Skeletal muscle tissue (tissue), 4 donors: ENCODE results near the gene UROC1. TPM values are rescaled to one million over a fixed set of nuclear protein-coding genes. Genes with fewer than 3 reads are reported as not detected.

Experiments
- H3K27ac ChIP-seq: one replicate; pipeline ENCODE4 v1.7.0; 2013; ENCODE audit warnings: mild to moderate bottlenecking, low read depth, low read length, inconsistent platforms
- H3K27me3 ChIP-seq, 3 donors: one replicate each; pipeline ENCODE4 v1.7.0; 2013; ENCODE audit warnings: low read length in 3 of 3; ENCODE audit not compliant: control insufficient read depth in 3 of 3, insufficient read depth in 3 of 3
- H3K36me3 ChIP-seq, 3 donors: one replicate each; pipeline ENCODE4 v1.7.0; 2013; ENCODE audit warnings: low read length in 3 of 3; ENCODE audit not compliant: control insufficient read depth in 3 of 3, insufficient read depth in 3 of 3
- H3K4me1 ChIP-seq, 3 donors: one replicate each; pipeline ENCODE4 v1.7.0; 2013; ENCODE audit warnings: low read length in 3 of 3, mild to moderate bottlenecking in 3 of 3; ENCODE audit not compliant: control insufficient read depth in 3 of 3, insufficient read depth in 3 of 3
- H3K4me3 ChIP-seq, 3 donors: one replicate each; pipeline ENCODE4 v1.7.0; 2013; ENCODE audit warnings: low read length in 3 of 3
- H3K9ac ChIP-seq, 3 donors: one replicate each; pipeline ENCODE4 v1.7.0; 2013; ENCODE audit warnings: low read length in 3 of 3, mild to moderate bottlenecking in 3 of 3, moderate library complexity in 2 of 3, low read depth in 1 of 3
- H3K9me3 ChIP-seq, 3 donors: one replicate each; pipeline ENCODE4 v1.7.0; 2013; ENCODE audit warnings: low read length in 3 of 3; ENCODE audit not compliant: control insufficient read depth in 3 of 3
- total RNA-seq: library from RNA; depleted of rRNA; stranded (reverse); fragments of >200 nt; gene quantifications from one replicate; pipeline ENCODE4 v1.2.3, GENCODE V29; 2014
- donor health status: Osteomylitis.

Gene UROC1
- total RNA-seq, 1 donor from 2014 or later, result not detected

- Histone ChIP-seq H3K27me3 (no peaks in the 10 kb centered on the region), H3K4me3 (no peak overlapping the region), H3K36me3 (peaks cover 36 to 50% (median 47%) of the 10 kb centered on the region in 3 donors)
Measured at GRCh38 chr3:126439968-126440708, 77.4 kb downstream of the UROC1 start.

GRCh38 chr3:126439346-126439967, 78.1 kb downstream of the UROC1 start:
- H3K36me3 ChIP-seq, result peaks cover 37 to 51% (median 50%) of the 10 kb centered on the region in 3 donors
- H3K9ac ChIP-seq, result no peak overlapping the region
- H3K4me3 ChIP-seq, result no peak overlapping the region

More at GRCh38 chr3:126439968-126440708, 77.4 kb downstream of the UROC1 start:
- peaks cover 11 to 18% (median 16%) of the 10 kb centered on the region in 3 donors for H3K4me1 ChIP-seq
- no peaks in the 10 kb centered on the region for H3K9me3 ChIP-seq
- no peak overlapping the region for H3K9ac ChIP-seq
- no peak overlapping the region for H3K27ac ChIP-seq

DNA sequence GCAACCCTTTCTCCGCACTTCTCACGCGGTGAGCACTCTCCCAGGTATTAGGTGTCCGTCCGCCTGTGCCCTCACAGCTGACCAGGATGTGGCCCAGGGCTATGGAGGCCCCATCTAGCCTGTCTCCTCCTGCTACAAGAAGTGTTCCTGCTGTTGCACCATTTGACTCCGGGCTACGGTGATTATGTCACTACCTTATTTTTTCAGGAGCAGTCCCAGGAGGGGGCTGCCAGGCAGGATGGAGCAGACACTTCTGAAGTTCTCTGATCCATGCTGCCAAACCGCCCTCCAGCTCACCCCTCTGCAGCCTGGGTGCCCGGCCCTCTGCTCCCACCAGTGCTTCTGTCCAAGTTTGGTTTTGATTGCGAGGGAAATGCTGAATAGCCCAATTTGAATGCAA, 78.8 kb downstream of the UROC1 start:
- Histone ChIP-seq H3K4me1 (peaks cover 11 to 22% (median 18%) of the 10 kb centered on the region in 3 donors), H3K27me3 (no peaks in the 10 kb centered on the region), H3K36me3 (peaks cover 37 to 51% (median 50%) of the 10 kb centered on the region in 3 donors), H3K27ac (no peak overlapping the region), H3K9ac (no peak overlapping the region), H3K4me3 (no peak overlapping the region), H3K9me3 (no peaks in the 10 kb centered on the region)

More at GRCh38 chr3:126439346-126439967, 78.1 kb downstream of the UROC1 start:
- H3K4me1 ChIP-seq, result peaks cover 11 to 18% (median 16%) of the 10 kb centered on the region in 3 donors
- H3K27me3 ChIP-seq, result no peaks in the 10 kb centered on the region
- H3K9me3 ChIP-seq, result no peaks in the 10 kb centered on the region
- no peak overlapping the region for H3K27ac ChIP-seq

DNA sequence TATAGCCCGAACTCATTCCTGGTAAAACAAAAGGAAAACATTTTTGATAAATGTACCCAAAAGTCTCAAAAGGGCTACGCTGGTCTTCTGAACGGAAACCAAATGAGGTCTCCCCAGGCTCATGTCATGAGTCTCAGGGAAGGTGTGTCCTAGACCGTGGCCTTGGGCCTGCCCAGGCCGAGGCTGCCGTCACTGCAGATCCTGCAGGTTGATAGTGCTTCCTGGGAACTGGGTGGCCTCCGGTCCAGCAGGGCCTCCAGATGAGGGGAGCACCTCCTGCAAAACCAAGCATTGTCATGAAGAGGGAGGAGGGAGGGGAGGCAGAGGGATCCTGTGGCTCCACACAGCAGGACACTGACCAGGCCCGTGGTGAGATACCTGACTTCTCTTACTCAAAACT, 79.4 kb downstream of the UROC1 start:
- Histone ChIP-seq H3K36me3 (peaks cover 37 to 51% (median 50%) of the 10 kb centered on the region in 3 donors), H3K4me1 (peaks cover 11 to 28% (median 23%) of the 10 kb centered on the region in 3 donors), H3K9me3 (no peaks in the 10 kb centered on the region)

GRCh38 chr3:126436826-126437717, 80.5 kb downstream of the UROC1 start:
- Histone ChIP-seq H3K36me3 (peaks cover 40 to 51% (median 50%) of the 10 kb centered on the region in 3 donors), H3K4me3 (no peak overlapping the region), H3K9me3 (no peaks in the 10 kb centered on the region), H3K27ac (no peak overlapping the region), H3K27me3 (no peaks in the 10 kb centered on the region), H3K9ac (no peak overlapping the region), H3K4me1 (peaks cover 6 to 33% (median 25%) of the 10 kb centered on the region in 3 donors)

More for the DNA sequence above, 79.4 kb downstream of the UROC1 start:
- Histone ChIP-seq H3K27me3 (no peaks in the 10 kb centered on the region), H3K27ac (no peak overlapping the region), H3K4me3 (no peak overlapping the region), H3K9ac (no peak overlapping the region)

- H3K36me3 ChIP-seq, result peaks cover 40 to 45% (median 42%) of the 10 kb centered on the region in 3 donors
- no peaks in the 10 kb centered on the region for H3K27me3 ChIP-seq
- H3K9ac ChIP-seq, result peak overlapping the region in 1 of 3 donors; percentile 8
- no peak overlapping the region for H3K4me3 ChIP-seq
- H3K9me3 ChIP-seq, result no peaks in the 10 kb centered on the region
- peaks cover 0 to 26% (median 17%) of the 10 kb centered on the region in 3 donors for H3K4me1 ChIP-seq
- no peak overlapping the region for H3K27ac ChIP-seq
Measured at GRCh38 chr3:126435456-126436315, 81.9 kb downstream of the UROC1 start.

GRCh38 chr3:126434931-126435411, 82.6 kb downstream of the UROC1 start:
- Histone ChIP-seq H3K4me1 (peaks cover 0 to 26% (median 17%) of the 10 kb centered on the region in 3 donors), H3K4me3 (no peak overlapping the region), H3K36me3 (peaks cover 38 to 40% (median 40%) of the 10 kb centered on the region in 3 donors), H3K27ac (no peak overlapping the region), H3K9me3 (no peaks in the 10 kb centered on the region), H3K9ac (no peak overlapping the region), H3K27me3 (no peaks in the 10 kb centered on the region)

DNA sequence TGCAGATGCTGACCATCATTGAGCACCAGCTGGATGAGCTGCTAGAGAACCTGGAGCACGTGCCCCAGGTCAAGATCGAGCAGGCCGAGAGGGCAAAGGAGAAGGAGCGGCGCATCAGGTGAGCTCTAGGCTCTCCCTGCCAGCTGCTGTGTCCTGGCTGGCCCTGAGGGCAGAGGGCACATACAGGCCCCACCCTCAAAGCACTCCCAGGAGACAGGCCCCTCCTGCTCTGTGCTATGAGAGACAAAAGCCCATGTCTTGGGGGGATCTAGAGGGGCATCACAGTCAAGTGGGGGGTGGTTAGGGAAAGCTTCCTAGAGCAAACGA, 83.3 kb downstream of the UROC1 start:
- Histone ChIP-seq H3K27ac (no peak overlapping the region), H3K4me1 (peaks cover 0 to 26% (median 17%) of the 10 kb centered on the region in 3 donors), H3K9me3 (no peaks in the 10 kb centered on the region), H3K27me3 (no peaks in the 10 kb centered on the region), H3K36me3 (peaks cover 31 to 36% (median 33%) of the 10 kb centered on the region in 3 donors), H3K4me3 (no peak overlapping the region), H3K9ac (no peak overlapping the region)
